Measurements from ENCODE around the gene ERBB2. TPM values are rescaled to one million over a fixed set of nuclear protein-coding genes. Genes with fewer than 3 reads are reported as not detected.

ERBB2 gene
- total RNA-seq, 1 donor from 2014 or later, result 1.5 TPM

GRCh38 chr17:39665642-39666224 is 34.1 kb upstream of the ERBB2 start:
- no peak for DNase-seq (ENCODE audit: low read depth in 2 of 2)

GRCh38 chr17:39666231-39666600 is 33.6 kb upstream of the ERBB2 start:
- DNase-seq (ENCODE audit: low read depth in 2 of 2), result no peak

GRCh38 chr17:39666601-39667261 is 33.1 kb upstream of the ERBB2 start:
- DNase-seq (ENCODE audit: low read depth in 2 of 2), result no peak

- no peak for DNase-seq (ENCODE audit: low read depth in 2 of 2)
These were observed 32.5 kb upstream of the ERBB2 start for GRCh38 chr17:39667262-39667944.

GRCh38 chr17:39667945-39668924 is 31.6 kb upstream of the ERBB2 start, which contains the start of gene PNMT:
Gene PNMT, plus strand, starts transcription at chr17:39668453. Its CDS starts 23 bp downstream, at chr17:39668476.
- DNase-seq (ENCODE audit: low read depth in 2 of 2), result peak in 1 of 2 donors; percentile 73

- no peak for DNase-seq (ENCODE audit: low read depth in 2 of 2)
These were observed 29.7 kb upstream of the ERBB2 start for GRCh38 chr17:39669897-39670735.

- DNase-seq (ENCODE audit: low read depth in 2 of 2), result no peak
These were observed 29.1 kb upstream of the ERBB2 start for GRCh38 chr17:39670746-39671145.

GRCh38 chr17:39671651-39672521 is 28.0 kb upstream of the ERBB2 start:
- DNase-seq (ENCODE audit: low read depth in 2 of 2), result peak in 1 of 2 donors; percentile 59

- DNase-seq (ENCODE audit: low read depth in 2 of 2), result no peak
These were observed 27.1 kb upstream of the ERBB2 start for GRCh38 chr17:39672522-39673334.

GRCh38 chr17:39673335-39674081 is 26.4 kb upstream of the ERBB2 start:
- no peak for DNase-seq (ENCODE audit: low read depth in 2 of 2)

GRCh38 chr17:39674179-39674578 is 25.7 kb upstream of the ERBB2 start:
- DNase-seq (ENCODE audit: low read depth in 2 of 2), result no peak

- no peak for DNase-seq (ENCODE audit: low read depth in 2 of 2)
These were observed 25.0 kb upstream of the ERBB2 start for GRCh38 chr17:39674702-39675389.

- no peak for DNase-seq (ENCODE audit: low read depth in 2 of 2)
These were observed 24.3 kb upstream of the ERBB2 start for GRCh38 chr17:39675390-39676082.

GRCh38 chr17:39676198-39676819 is 23.6 kb upstream of the ERBB2 start:
- DNase-seq (ENCODE audit: low read depth in 2 of 2), result no peak

GRCh38 chr17:39677072-39677471 is 22.8 kb upstream of the ERBB2 start:
- DNase-seq (ENCODE audit: low read depth in 2 of 2), result no peak

- DNase-seq (ENCODE audit: low read depth in 2 of 2), result no peak
These were observed 22.1 kb upstream of the ERBB2 start for GRCh38 chr17:39677542-39678339.
